ENCODE measurements around the gene RIPOR3.

DNA sequence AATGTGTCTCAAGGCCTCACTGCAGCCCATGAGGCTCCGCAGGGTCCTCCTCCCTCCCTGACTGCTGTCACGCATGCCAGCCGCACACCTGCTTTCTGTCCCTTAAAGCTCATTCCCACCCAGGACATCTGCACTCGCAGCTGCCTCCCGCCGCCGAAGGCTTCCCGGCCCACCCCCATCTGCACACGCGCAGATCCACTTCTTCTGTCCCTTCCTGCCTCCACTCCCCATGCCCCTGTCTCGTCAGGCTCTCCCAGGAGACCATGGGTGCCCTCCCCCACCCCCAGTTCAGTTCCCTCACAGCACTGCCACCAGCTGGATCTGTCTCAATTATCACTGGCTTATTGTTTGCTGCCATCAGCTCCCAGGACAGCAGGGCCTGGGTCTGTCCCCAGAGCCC lies 63.0 kb downstream of the RIPOR3 start:
- TF ChIP-seq EZH2 (IDR thresholded peaks at IDR 0.05; ENCODE audit: low read length), result no peak
- TF ChIP-seq, protein P1, sequence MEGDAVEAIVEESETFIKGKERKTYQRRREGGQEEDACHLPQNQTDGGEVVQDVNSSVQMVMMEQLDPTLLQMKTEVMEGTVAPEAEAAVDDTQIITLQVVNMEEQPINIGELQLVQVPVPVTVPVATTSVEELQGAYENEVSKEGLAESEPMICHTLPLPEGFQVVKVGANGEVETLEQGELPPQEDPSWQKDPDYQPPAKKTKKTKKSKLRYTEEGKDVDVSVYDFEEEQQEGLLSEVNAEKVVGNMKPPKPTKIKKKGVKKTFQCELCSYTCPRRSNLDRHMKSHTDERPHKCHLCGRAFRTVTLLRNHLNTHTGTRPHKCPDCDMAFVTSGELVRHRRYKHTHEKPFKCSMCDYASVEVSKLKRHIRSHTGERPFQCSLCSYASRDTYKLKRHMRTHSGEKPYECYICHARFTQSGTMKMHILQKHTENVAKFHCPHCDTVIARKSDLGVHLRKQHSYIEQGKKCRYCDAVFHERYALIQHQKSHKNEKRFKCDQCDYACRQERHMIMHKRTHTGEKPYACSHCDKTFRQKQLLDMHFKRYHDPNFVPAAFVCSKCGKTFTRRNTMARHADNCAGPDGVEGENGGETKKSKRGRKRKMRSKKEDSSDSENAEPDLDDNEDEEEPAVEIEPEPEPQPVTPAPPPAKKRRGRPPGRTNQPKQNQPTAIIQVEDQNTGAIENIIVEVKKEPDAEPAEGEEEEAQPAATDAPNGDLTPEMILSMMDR (optimal IDR thresholded peaks at IDR 0.05 in 1 of 3, IDR thresholded peaks at IDR 0.05 in 1 of 3, conservative IDR thresholded peaks at IDR 0.05 in 1 of 3; ENCODE audit: extremely low read depth in 1 of 3, insufficient read depth in 2 of 3, low read length in 3 of 3), result no peak
